Activated naive CD4-positive, alpha-beta T cell treated with anti-CD3 and anti-CD28 coated beads for 36 hours (primary cell): ENCODE measurements around the gene AMPD2. TPM values are rescaled to one million over a fixed set of nuclear protein-coding genes. Genes with fewer than 3 reads are reported as not detected.

Experiments used
- CTCF ChIA-PET: fragments of 350-600 bp; sonication (Branson Sonifier 250); formaldehyde crosslinking; loops from one replicate; lab custom pipeline; 2021; ENCODE audit warnings: antibody characterized with exemption; lab: Charles Lee
- DNase-seq: peaks from one replicate; pipeline ENCODE4 v3.0.0-alpha.2; 2020
- H3K27ac Mint-ChIP-seq: one replicate; pipeline ENCODE4 v1.8.0; 2021; ENCODE audit warnings: mild to moderate bottlenecking, mixed read lengths
- H3K27me3 Mint-ChIP-seq: one replicate; pipeline ENCODE4 v1.8.0; 2021; ENCODE audit warnings: low read depth, mixed read lengths
- H3K36me3 Mint-ChIP-seq: one replicate; pipeline ENCODE4 v1.8.0; 2021; ENCODE audit warnings: low read depth, mixed read lengths
- H3K4me1 Mint-ChIP-seq: one replicate; pipeline ENCODE4 v1.8.0; 2021; ENCODE audit warnings: low read depth, mixed read lengths
- H3K4me3 Mint-ChIP-seq: one replicate; pipeline ENCODE4 v1.8.0; 2021; ENCODE audit warnings: mild to moderate bottlenecking, moderate library complexity, mixed read lengths
- H3K9me3 Mint-ChIP-seq: one replicate; pipeline ENCODE4 v1.8.0; 2021; ENCODE audit warnings: mixed read lengths
- intact Hi-C: fragments of 100-400 bp; cut with micrococcal nuclease; formaldehyde crosslinking; loops from one replicate; pipeline ENCODE4 v1.15.1; 2023
- total RNA-seq, 2 experiments: library from RNA; stranded (reverse); gene quantifications; one replicate each; pipeline ENCODE4 v1.2.3, GENCODE V29; 2021

Gene AMPD2
- total RNA-seq, 2 experiments from 2014 or later, result 41.3 to 56.9 TPM

DNA sequence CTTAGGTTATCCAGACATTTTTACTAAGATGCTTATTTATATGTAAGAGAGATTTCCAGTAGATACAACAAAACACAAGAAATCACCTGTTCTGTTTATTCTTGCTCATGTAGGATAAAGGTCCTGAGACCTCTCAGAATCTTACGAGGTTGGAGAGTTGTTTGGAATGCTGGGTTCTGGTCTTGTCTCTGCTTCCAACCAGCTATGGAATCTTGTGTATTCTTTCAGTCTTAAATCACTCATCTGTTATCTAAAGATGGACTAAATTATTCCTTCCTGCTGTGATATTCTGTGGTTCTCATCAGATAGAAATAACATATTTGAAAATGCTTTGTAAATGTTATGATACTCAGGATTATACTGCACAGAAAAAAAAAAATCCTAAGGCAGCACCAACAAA lies 21.5 kb upstream of the AMPD2 start:
- Mint-ChIP-seq H3K4me1 (peaks cover 17% of the 10 kb centered on the region), H3K27me3 (no peaks in the 10 kb centered on the region), H3K36me3 (peaks cover 14% of the 10 kb centered on the region), H3K9me3 (no peaks in the 10 kb centered on the region), H3K4me3 (no peak overlapping the region), H3K27ac (no peak overlapping the region)
- DNase-seq, result no peak
- CTCF ChIA-PET, result interaction anchor here (0.6 to 1.2 kb wide), 3 partner anchors 30 to 492 kb away, joined by 3 to 4 read pairs (median 3); no protein-coding TSS in a partner anchor
- intact Hi-C loops, result loop anchor here (2.0 kb wide), 1 partner anchor 19 kb away; no protein-coding TSS in a partner anchor

DNA sequence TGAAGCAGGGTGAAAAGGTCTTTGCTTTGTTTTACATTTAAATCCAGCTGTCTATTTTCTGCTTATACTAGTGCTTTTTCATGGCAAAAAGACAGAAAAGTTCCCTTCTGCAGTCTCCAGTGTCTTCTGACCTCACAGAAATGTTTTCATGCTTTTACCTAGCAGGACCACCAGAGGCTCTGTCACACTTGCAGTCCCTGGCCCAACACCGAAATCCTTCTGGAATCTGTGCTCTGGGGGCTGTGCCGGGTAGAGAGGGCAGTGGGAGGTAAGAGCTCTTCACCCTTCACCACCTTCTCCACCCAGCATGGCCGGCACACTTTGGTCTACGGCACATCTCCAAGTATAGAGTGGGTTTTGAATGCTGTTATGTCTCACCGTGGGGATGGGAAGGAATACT lies 21.0 kb upstream of the AMPD2 start:
- intact Hi-C loops, result loop anchor here (2.0 kb wide), 1 partner anchor 18 kb away; no protein-coding TSS in a partner anchor
- no peak overlapping the region for H3K4me3 Mint-ChIP-seq
- CTCF ChIA-PET, result interaction anchor here (1.2 to 1.9 kb wide), 3 partner anchors 29 to 41 kb away, joined by 3 to 6 read pairs (median 3); no protein-coding TSS in a partner anchor
- no peaks in the 10 kb centered on the region for H3K27me3 Mint-ChIP-seq
- DNase-seq, result no peak
- peaks cover 20% of the 10 kb centered on the region for H3K4me1 Mint-ChIP-seq
- H3K27ac Mint-ChIP-seq, result no peak overlapping the region
- H3K9me3 Mint-ChIP-seq, result no peaks in the 10 kb centered on the region
- H3K36me3 Mint-ChIP-seq, result peaks cover 12% of the 10 kb centered on the region

DNA sequence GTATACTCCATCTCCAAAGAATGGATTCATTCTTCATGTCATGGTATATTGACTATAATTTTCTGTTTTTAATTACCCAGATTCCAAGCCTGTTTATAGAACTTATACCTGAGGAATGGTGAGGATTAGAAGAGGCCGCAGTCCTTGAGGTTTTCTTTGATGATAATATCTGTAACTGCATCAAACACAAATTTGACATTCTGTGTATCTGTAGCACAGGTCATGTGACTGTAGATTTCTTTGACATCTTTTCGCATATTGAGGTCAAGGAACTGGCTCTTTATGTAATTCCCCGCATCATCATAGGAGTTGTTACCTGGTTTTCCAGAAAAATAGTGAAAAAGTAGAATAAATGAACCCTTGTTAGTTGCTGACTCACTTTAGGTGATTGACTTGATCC lies 16.4 kb upstream of the AMPD2 start:
- H3K27me3 Mint-ChIP-seq, result no peaks in the 10 kb centered on the region
- peaks cover 1% of the 10 kb centered on the region for H3K36me3 Mint-ChIP-seq
- no peaks in the 10 kb centered on the region for H3K9me3 Mint-ChIP-seq
- no peak for DNase-seq
- H3K4me3 Mint-ChIP-seq, result no peak overlapping the region
- peaks cover 18% of the 10 kb centered on the region for H3K4me1 Mint-ChIP-seq
- CTCF ChIA-PET, result no interaction called here
- no peak overlapping the region for H3K27ac Mint-ChIP-seq
- intact Hi-C loops, result no loop called here

DNA sequence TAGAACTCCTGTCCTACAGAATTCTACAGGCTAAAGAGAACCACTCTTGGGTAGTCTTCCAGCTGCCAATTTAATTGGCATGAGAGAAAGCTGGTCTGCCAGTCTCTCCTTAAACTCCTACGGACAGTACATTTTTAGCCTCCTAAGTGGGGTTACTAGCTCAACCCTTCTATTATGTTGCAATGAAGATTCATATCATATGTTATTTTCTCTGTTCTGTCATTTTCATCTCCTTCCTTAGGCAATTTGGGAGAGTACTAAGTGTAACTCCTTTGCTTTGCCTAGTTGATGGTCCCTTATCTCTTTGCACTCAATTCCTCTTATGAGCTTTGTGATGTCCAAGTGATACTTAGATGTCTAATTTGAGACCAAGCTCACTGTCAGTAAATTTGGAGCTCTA lies 14.3 kb upstream of the AMPD2 start:
- no peak overlapping the region for H3K27ac Mint-ChIP-seq
- CTCF ChIA-PET, result interaction anchor here (1.4 to 1.6 kb wide), 3 partner anchors 35 to 59 kb away, joined by 3 to 6 read pairs (median 4); no protein-coding TSS in a partner anchor
- no peaks in the 10 kb centered on the region for H3K27me3 Mint-ChIP-seq
- H3K4me1 Mint-ChIP-seq, result peaks cover 18% of the 10 kb centered on the region
- H3K4me3 Mint-ChIP-seq, result no peak overlapping the region
- no peaks in the 10 kb centered on the region for H3K9me3 Mint-ChIP-seq
- no peak for DNase-seq
- intact Hi-C loops, result no loop called here
- H3K36me3 Mint-ChIP-seq, result peaks cover 1% of the 10 kb centered on the region

DNA sequence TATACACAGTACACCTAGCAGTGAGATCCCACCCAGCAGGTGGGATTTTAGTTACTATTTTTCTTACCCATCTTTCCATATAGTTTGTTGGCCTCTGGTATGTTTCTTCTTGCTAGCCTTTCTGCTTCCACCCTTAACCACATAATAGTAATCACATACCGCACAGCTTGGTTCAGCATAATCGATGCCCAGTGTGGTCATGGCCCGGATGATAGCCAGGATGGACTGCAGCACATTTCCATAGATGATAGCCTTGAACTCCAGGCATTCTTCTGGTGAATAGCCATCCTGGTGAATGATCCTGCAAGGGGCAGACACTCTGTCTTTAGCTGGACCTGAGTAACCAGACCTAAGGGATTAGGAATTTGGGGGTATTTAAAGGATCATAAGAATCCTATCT lies 9.8 kb upstream of the AMPD2 start:
- Mint-ChIP-seq H3K4me3 (no peak overlapping the region), H3K9me3 (no peaks in the 10 kb centered on the region), H3K36me3 (no peaks in the 10 kb centered on the region), H3K27me3 (no peaks in the 10 kb centered on the region), H3K27ac (no peak overlapping the region), H3K4me1 (no peaks in the 10 kb centered on the region)
- CTCF ChIA-PET, result no interaction called here
- intact Hi-C loops, result no loop called here
- DNase-seq, result no peak

DNA sequence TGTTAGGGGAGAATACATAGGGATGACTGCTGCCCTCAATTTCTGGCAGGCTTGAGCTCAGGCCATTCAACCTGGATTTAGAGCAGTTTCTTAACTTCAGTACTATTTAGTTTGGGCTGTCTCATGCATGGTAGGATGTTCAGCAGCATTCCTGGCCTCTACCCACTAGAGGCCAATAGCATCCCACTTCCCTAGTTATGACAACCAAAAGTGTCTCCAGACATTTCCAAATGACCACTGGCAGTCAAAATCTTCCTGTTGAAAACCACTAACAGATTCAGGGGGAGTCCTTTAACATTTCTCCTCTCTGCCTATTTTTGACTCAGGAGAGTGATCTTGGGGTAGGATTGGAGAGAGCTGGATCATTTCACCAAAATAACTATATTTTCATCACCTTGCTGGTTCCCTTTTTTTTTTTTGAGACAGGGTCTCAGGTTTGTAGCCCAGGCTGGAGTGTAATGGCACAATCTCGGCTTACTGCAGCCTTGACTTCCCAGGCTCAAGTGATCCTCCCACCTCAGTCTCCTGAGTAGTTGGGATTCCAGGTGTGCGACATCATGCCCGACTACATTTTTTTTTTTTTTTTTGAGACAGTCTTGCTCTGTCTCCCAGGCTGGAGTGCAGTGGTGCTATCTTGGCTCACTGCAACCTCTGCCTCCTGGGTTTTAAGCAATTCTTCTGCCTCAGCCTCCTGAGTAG lies 8.9 kb upstream of the AMPD2 start:
- no peak overlapping the region for H3K27ac Mint-ChIP-seq
- peaks cover 2% of the 10 kb centered on the region for H3K4me1 Mint-ChIP-seq
- CTCF ChIA-PET, result interaction anchor here (0.6 kb wide), 1 partner anchor 20 kb away, joined by 5 read pairs; no protein-coding TSS in a partner anchor

DNA sequence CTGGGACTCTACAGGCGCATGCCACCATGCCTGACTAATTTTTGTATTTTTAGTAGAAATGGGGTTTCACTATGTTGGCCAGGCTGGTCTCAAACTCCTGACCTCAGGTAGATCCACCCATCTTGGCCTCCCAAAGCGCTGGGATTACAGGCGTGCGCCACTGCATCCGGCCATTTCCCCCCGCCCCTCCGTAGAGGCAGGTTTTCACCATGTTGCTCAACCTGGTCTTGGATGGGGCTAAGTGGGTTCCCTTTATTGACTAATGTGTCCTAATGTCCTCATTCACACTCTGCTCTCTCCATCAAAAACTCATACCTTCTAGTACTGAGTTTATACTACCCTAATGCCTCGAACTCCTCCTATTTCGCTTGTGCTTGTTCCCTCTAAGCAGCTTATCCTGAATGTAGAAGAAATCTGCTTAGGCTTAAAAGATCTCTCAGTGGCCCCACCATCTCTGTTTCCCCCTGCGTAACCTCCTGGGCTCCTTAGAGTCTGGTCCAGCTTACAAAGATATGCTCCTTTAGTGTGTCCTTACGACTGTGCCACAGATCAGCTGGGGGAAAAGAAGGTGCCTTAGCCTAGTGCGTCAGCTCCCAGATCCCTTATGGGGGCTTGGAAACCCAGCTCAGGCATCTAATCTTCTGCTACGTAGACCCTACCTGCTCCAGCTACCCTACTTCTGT lies 8.2 kb upstream of the AMPD2 start:
- Mint-ChIP-seq H3K9me3 (no peaks in the 10 kb centered on the region), H3K4me1 (peaks cover 9% of the 10 kb centered on the region), H3K27ac (no peak overlapping the region), H3K27me3 (no peaks in the 10 kb centered on the region), H3K4me3 (no peak overlapping the region), H3K36me3 (no peaks in the 10 kb centered on the region)
- intact Hi-C loops, result no loop called here
- DNase-seq, result no peak
- CTCF ChIA-PET, result interaction anchor here (0.6 to 2.0 kb wide), 4 partner anchors 19 to 124 kb away, joined by 3 to 9 read pairs (median 3); no protein-coding TSS in a partner anchor

More for the DNA sequence above, 8.9 kb upstream of the AMPD2 start:
- no peaks in the 10 kb centered on the region for H3K36me3 Mint-ChIP-seq
- H3K4me3 Mint-ChIP-seq, result no peak overlapping the region
- intact Hi-C loops, result no loop called here
- no peak for DNase-seq
- H3K9me3 Mint-ChIP-seq, result no peaks in the 10 kb centered on the region
- no peaks in the 10 kb centered on the region for H3K27me3 Mint-ChIP-seq

DNA sequence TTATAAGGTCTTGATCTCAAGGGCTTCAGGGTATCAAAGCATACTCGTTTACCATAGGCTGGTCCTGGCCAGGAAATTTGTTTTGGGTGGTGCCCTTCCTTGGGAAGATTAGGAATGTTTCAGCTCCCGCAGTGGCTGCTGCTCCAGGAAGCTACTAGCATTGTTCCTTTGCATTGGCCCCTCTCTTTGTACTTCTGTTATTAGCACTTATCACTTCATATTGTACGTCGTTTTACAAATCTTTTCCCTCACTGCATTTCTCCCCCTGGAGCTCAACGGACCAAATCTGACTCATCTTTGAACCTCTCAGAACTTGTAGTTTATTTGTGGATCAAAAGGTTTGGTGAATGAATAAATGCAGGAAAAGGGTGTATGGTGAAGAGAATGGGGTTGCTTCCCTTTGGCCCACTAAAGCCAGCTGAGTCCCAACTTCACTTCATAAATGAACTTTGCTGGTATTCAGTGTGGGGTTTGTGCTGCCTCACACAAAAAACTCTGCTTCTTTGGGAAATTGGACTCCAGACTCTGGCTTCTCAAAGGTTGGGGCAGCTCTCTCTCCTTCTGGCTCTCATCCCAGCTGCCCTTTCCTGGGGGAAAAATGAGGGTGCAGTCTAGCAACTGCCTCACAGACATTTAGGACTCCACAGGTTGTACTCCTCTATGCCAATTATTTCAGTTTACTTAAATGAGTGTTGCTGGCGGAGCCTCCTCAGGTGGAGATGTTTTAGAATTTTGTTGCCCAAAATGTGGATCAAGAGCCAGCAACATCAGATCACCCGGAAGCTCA lies 6.1 kb upstream of the AMPD2 start:
- Mint-ChIP-seq H3K27me3 (no peaks in the 10 kb centered on the region), H3K36me3 (no peaks in the 10 kb centered on the region), H3K4me3 (no peak overlapping the region), H3K27ac (no peak overlapping the region), H3K9me3 (no peaks in the 10 kb centered on the region), H3K4me1 (peaks cover 24% of the 10 kb centered on the region)
- CTCF ChIA-PET, result interaction anchor here (0.9 to 2.0 kb wide), 4 partner anchors 16 to 371 kb away, joined by 3 to 9 read pairs (median 5); partner anchors contain the start of gene AHCYL1
- no peak for DNase-seq
- intact Hi-C loops, result no loop called here

DNA sequence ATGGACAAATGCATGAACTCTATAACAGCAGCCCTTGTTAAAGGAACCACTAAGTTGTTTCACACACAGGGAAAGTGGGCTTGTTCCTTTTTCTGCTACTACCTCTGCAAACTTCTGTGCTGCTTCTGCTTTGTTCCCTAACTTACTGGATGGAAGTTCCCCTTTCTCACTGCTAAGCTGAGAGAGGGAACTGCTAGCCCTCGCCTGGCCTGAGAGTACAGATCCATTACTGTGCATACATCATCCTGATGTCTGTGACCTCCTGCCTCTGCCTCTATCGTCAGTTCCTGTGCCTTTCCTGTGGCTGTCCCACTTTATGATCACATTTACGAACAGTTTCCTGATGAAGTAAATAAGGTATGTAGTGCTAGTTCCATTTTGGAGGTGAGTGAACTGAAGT lies 3.8 kb upstream of the AMPD2 start:
- Mint-ChIP-seq H3K36me3 (no peaks in the 10 kb centered on the region), H3K4me3 (no peak overlapping the region), H3K4me1 (peaks cover 30% of the 10 kb centered on the region), H3K27ac (peak overlapping the region; percentile 54), H3K9me3 (no peaks in the 10 kb centered on the region), H3K27me3 (no peaks in the 10 kb centered on the region)
- CTCF ChIA-PET, result interaction anchor here (0.6 to 2.2 kb wide), 3 partner anchors 63 to 70 kb away, joined by 4 to 9 read pairs (median 9); partner anchors contain the start of gene GNAI3
- intact Hi-C loops, result loop anchor here (2.0 to 5.0 kb wide), 3 partner anchors 17 to 721 kb away; partner anchors contain the start of gene RBM15
- DNase-seq, result peak; percentile 51

DNA sequence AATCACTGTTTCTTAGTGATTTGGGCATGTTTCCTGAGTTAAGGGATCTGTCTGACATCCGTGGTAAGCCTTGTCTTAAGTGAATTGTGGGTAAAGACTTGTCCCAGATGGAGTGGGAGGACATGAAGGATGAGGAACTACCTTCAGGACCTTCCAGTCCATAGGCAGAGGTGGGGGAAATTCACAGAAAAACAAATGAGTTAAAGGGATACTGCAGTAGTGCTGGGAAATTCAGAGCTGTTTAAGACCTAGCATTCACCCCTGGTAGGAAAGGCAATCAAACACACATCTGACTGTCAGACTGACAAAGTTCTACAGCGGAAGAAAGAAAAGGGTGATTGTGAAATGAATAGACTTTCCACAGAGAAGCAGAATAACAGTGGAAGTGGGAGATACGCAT lies 3.2 kb upstream of the AMPD2 start:
- H3K4me3 Mint-ChIP-seq, result peak overlapping the region; percentile 16
- no peak for DNase-seq
- H3K9me3 Mint-ChIP-seq, result no peaks in the 10 kb centered on the region
- no peaks in the 10 kb centered on the region for H3K27me3 Mint-ChIP-seq
- H3K36me3 Mint-ChIP-seq, result no peaks in the 10 kb centered on the region
- peak overlapping the region; percentile 54 for H3K27ac Mint-ChIP-seq
- peaks cover 31% of the 10 kb centered on the region for H3K4me1 Mint-ChIP-seq
- CTCF ChIA-PET, result interaction anchor here (0.6 to 2.2 kb wide), 4 partner anchors 25 to 498 kb away, joined by 4 to 9 read pairs (median 8); partner anchors contain the start of gene GNAI3
- intact Hi-C loops, result loop anchor here (2.0 to 5.0 kb wide), 3 partner anchors 18 to 721 kb away; partner anchors contain the start of gene RBM15

DNA sequence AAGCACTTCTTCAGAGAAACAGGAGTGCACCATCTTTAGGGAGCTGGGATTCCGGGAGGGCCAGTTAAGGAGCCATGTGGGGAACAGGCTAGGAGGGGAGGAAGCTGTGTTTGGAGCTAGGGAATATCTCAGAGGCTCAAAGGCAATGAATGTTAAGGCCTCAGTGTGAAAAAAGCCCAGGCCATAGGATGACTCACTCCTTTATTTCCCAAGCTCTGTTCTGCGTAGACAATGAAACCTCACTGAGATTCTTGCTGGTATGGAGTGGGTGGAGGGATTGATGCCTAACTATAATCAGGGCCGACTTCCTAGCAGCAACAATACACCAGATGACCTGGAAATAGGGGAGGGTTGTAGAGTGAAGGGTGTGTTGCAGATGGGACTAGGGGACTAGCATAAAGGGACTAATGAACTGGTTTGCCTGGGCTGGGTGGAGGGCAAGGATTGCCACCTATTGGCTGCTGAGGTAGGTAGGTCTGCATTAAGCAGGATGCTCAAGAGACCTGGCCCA lies 2.3 kb upstream of the AMPD2 start:
- Mint-ChIP-seq H3K27me3 (no peaks in the 10 kb centered on the region), H3K9me3 (no peaks in the 10 kb centered on the region), H3K36me3 (peaks cover 1% of the 10 kb centered on the region), H3K4me3 (no peak overlapping the region), H3K4me1 (peaks cover 40% of the 10 kb centered on the region), H3K27ac (peak overlapping the region; percentile 24)
- intact Hi-C loops, result loop anchor here (2.0 to 5.0 kb wide), 3 partner anchors 19 to 720 kb away; partner anchors contain the start of gene RBM15
- peak; percentile 38 for DNase-seq
- CTCF ChIA-PET, result interaction anchor here (0.6 to 2.2 kb wide), 5 partner anchors 24 to 499 kb away, joined by 3 to 9 read pairs (median 6); partner anchors contain the start of gene GNAI3
